Liver (tissue), 9 donors: ENCODE results near the gene MECR. TPM values are rescaled to one million over a fixed set of nuclear protein-coding genes. Genes with fewer than 3 reads are reported as not detected.

Source experiments
- DNase-seq: peaks from one replicate; pipeline ENCODE4 v3.0.0-alpha.2; 2017; ENCODE audit warnings: low spot score
- H3K27ac ChIP-seq, 2 donors: one replicate each; pipeline ENCODE4 v1.7.0; 2013; ENCODE audit warnings: inconsistent platforms in 2 of 2, low read length in 2 of 2, control low read depth in 1 of 2, low read depth in 1 of 2, mild to moderate bottlenecking in 1 of 2
- H3K27me3 ChIP-seq, 4 donors: one replicate each; pipeline versions ENCODE4 v1.6.1 to v1.7.0; 2013; ENCODE audit warnings: low read length in 3 of 4, inconsistent platforms in 1 of 4, mild to moderate bottlenecking in 1 of 4, moderate library complexity in 1 of 4; ENCODE audit not compliant: control insufficient read depth in 4 of 4, insufficient read depth in 4 of 4
- H3K36me3 ChIP-seq, 4 donors: one replicate each; pipeline versions ENCODE4 v1.6.1 to v1.7.0; 2013; ENCODE audit warnings: low read length in 3 of 4, mild to moderate bottlenecking in 3 of 4, low read depth in 1 of 4, moderate library complexity in 1 of 4; ENCODE audit not compliant: control insufficient read depth in 4 of 4, insufficient read depth in 3 of 4
- H3K4me1 ChIP-seq, 4 donors: one replicate each; pipeline versions ENCODE4 v1.6.1 to v1.7.0; 2013; ENCODE audit warnings: low read length in 3 of 4, mild to moderate bottlenecking in 3 of 4, moderate library complexity in 1 of 4; ENCODE audit not compliant: control insufficient read depth in 4 of 4, insufficient read depth in 4 of 4
- H3K4me3 ChIP-seq, 3 donors: one replicate each; pipeline versions ENCODE4 v1.6.1 to v1.7.0; 2013; ENCODE audit warnings: low read length in 3 of 3, control low read depth in 1 of 3, low read depth in 1 of 3, mild to moderate bottlenecking in 1 of 3
- H3K9ac ChIP-seq, 2 donors: one replicate each; pipeline ENCODE4 v1.7.0; 2013; ENCODE audit warnings: low read length in 2 of 2, mild to moderate bottlenecking in 2 of 2, moderate library complexity in 2 of 2, control low read depth in 1 of 2, low read depth in 1 of 2
- H3K9me3 ChIP-seq, 4 donors: one replicate each; pipeline versions ENCODE4 v1.6.1 to v1.7.0; 2013; ENCODE audit warnings: low read length in 3 of 4; ENCODE audit not compliant: control insufficient read depth in 4 of 4
- EGR1 ChIP-seq, 2 donors: IDR thresholded peaks; 2 replicates each; pipeline ENCODE4 v1.6.1; 2016 to 2018; ENCODE audit warnings: antibody characterized with exemption in 2 of 2, low read depth in 2 of 2
- FOXA1 ChIP-seq: IDR thresholded peaks from 2 replicates; pipeline ENCODE4 v1.6.1; 2016; ENCODE audit warnings: antibody characterized with exemption
- FOXA2 ChIP-seq: IDR thresholded peaks from 2 replicates; pipeline ENCODE4 v1.6.1; 2016; ENCODE audit warnings: antibody characterized with exemption
- GABPA ChIP-seq, 2 donors: IDR thresholded peaks in 1 of 2; conservative IDR thresholded peaks in 1 of 2; 2 replicates each; pipeline ENCODE4 v1.6.1; 2016; ENCODE audit warnings: antibody characterized with exemption in 2 of 2, mild to moderate bottlenecking in 1 of 2, moderate library complexity in 1 of 2
- HNF4A ChIP-seq, 2 donors: conservative IDR thresholded peaks; 2 replicates each; pipeline ENCODE4 v1.6.1; 2016; ENCODE audit warnings: antibody characterized with exemption in 2 of 2, mild to moderate bottlenecking in 2 of 2
- HNF4G ChIP-seq: IDR thresholded peaks from 2 replicates; pipeline ENCODE4 v1.6.1; 2016; ENCODE audit warnings: antibody characterized with exemption
- JUND ChIP-seq, 2 donors: IDR thresholded peaks; 2 replicates each; pipeline ENCODE4 v1.6.1; 2016; ENCODE audit warnings: antibody characterized with exemption in 2 of 2
- RAD21 ChIP-seq, 2 donors: IDR thresholded peaks; 2 replicates each; pipeline ENCODE4 v1.6.1; 2016; ENCODE audit warnings: antibody characterized with exemption in 2 of 2, mild to moderate bottlenecking in 2 of 2
- REST ChIP-seq: IDR thresholded peaks from 2 replicates; pipeline ENCODE4 v1.6.1; 2016; ENCODE audit warnings: antibody characterized with exemption, mild to moderate bottlenecking
- RXRA ChIP-seq, 2 donors: IDR thresholded peaks; 2 replicates each; pipeline ENCODE4 v1.6.1; 2017 to 2018; ENCODE audit warnings: antibody characterized with exemption in 2 of 2, mild to moderate bottlenecking in 1 of 2
- SP1 ChIP-seq: IDR thresholded peaks from 2 replicates; pipeline ENCODE4 v1.6.1; 2018; ENCODE audit warnings: antibody characterized with exemption, mild to moderate bottlenecking
- TAF1 ChIP-seq: conservative IDR thresholded peaks from 2 replicates; pipeline ENCODE4 v1.6.1; 2016; ENCODE audit warnings: antibody characterized with exemption, mild to moderate bottlenecking
- YY1 ChIP-seq: IDR thresholded peaks from 2 replicates; pipeline ENCODE4 v1.6.1; 2016; ENCODE audit warnings: antibody characterized with exemption, mild to moderate bottlenecking
- WGBS: extraction: QIAGEN DNeasy Blood & Tissue Kit; methylation state at CpG from one replicate; pipeline ENCODE4 v1.1.7; 2013; 5-methylcytosine and 5-hydroxymethylcytosine counted together
- polyA plus RNA-seq, 2 donors: library from polyadenylated mRNA; stranded (reverse) in 1 of 2; unstranded in 1 of 2; fragments of 200-250 nt in 1 of 2; fragments of >200 nt in 1 of 2; fragmentation: Nextera tagmentation in 1 of 2; extraction: Ambion mirVana in 1 of 2; gene quantifications; one replicate each; pipeline versions ENCODE4 v1.2.1 to v1.2.3, GENCODE V29; 2013 to 2015
- total RNA-seq, 2 donors: library from RNA; depleted of rRNA; stranded (reverse); fragments of >200 nt; gene quantifications; one replicate each; pipeline ENCODE4 v1.2.3, GENCODE V29; 2014
- TF ChIP-seq, protein P1 (sequence below): IDR thresholded peaks from 2 replicates; pipeline ENCODE4 v1.6.1; 2016; ENCODE audit warnings: antibody characterized with exemption
- TF ChIP-seq, protein P2 (sequence below): fragments of 150-350 bp; IDR thresholded peaks from 2 replicates; pipeline ENCODE4 v1.5.1; 2017; ENCODE audit warnings: improper control_type of control experiment, low read depth, low read length; ENCODE audit not compliant: missing input control
- TF ChIP-seq, protein P3 (sequence below): IDR thresholded peaks from 2 replicates; pipeline ENCODE4 v1.6.1; 2016; ENCODE audit warnings: antibody characterized with exemption
- donor health status: healthy.
- donor health status: healthy.
- donor health status: healthy.
- donor health status: healthy.
- donor health status: healthy.

The MECR gene
- total and polyA plus RNA-seq, 4 donors = 7.5 to 19.9 (median 13.2) TPM

DNA sequence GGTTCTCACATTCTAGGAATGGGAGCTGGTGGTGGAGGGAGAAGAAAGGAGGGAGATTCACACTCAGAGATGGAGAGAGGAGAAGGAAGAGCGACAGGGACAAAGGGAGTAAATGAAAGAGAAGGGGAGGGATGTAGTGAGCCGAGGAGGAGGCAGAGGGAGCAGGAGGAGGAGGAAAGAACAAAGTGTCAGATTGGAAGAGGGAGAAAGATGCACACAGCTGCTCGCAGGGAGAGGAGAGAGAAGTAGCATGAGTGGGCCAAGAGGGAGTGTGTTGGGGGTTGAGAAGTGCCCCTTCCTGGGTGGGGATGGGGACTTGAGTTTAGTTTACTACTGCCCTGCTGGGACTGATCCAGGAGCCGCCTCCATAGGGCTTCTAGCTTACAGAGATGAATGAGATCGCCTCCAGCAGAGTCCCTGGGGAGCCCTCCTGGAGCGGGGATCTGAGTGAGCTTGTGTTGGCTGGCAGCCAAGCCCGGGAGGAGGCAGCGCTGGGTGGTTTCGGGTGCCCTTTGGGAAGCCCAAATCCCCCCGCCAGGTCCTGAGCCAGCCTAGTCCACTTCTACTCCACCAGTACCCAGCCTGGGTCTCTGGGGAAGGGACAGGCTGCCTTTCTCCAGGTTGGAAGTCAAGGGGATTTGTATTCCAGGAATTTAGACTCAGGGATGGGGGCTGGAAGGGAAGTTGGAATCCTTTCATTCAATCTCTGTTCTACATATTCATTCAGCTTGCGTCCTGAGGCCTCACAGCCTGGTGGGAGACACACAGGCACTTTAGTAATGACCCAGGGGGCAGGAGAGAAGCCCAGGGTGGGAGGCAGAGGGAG lies 26.5 kb upstream of the MECR start:
- no peak overlapping the region for H3K27ac ChIP-seq
- H3K4me1 ChIP-seq = peaks cover 11 to 31% (median 18%) of the 10 kb centered on the region in 4 donors
- TF ChIP-seq JUND (IDR thresholded peaks at IDR 0.05) (no peak), SP1 (no peak), YY1 (no peak), REST (no peak), EGR1 (IDR thresholded peaks at IDR 0.05; ENCODE audit: low read depth in 2 of 2) (no peak), TAF1 (no peak), HNF4A (conservative IDR thresholded peaks at IDR 0.05) (no peak), FOXA2 (no peak), HNF4G (no peak)
- H3K9ac ChIP-seq = no peak overlapping the region
- peaks cover 0 to 4% (median 0%) of the 10 kb centered on the region in 4 donors for H3K36me3 ChIP-seq
- WGBS = 74% methylated on average over 11 of the region's 11 CpGs
- no peak overlapping the region for H3K4me3 ChIP-seq
- DNase-seq = no peak
- H3K9me3 ChIP-seq = no peaks in the 10 kb centered on the region
- no peaks in the 10 kb centered on the region for H3K27me3 ChIP-seq

DNA sequence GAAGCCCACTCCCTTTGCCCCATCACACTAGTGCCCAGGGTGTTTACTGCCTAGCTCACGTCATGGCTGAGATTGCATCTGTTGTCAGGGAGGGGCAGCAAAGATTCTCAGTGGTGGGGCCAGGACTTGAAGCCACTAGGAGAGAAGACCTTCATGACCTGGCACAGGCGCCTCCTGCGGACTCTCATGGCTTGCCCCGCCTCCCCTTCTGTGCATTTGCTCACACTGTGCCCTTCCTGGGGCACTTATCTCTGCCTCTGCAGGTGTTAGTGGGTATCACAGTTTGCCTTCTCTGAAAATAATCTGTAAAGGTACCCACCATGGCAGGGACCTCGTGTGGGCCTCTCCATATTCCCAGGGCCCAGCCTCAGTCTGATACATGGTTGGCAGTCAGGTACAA lies 25.7 kb upstream of the MECR start:
- Histone ChIP-seq H3K4me1 (peaks cover 11 to 31% (median 18%) of the 10 kb centered on the region in 4 donors), H3K27me3 (no peaks in the 10 kb centered on the region), H3K9ac (no peak overlapping the region), H3K4me3 (no peak overlapping the region), H3K9me3 (no peaks in the 10 kb centered on the region), H3K27ac (no peak overlapping the region), H3K36me3 (no peaks in the 10 kb centered on the region)
- no peak for TF ChIP-seq EGR1 (IDR thresholded peaks at IDR 0.05; ENCODE audit: low read depth in 2 of 2)
- no peak for DNase-seq
- WGBS = 85% methylated on average over 5 of the region's 5 CpGs

- Histone ChIP-seq H3K36me3 (no peaks in the 10 kb centered on the region), H3K27me3 (no peaks in the 10 kb centered on the region), H3K9me3 (no peaks in the 10 kb centered on the region), H3K4me3 (no peak overlapping the region), H3K9ac (no peak overlapping the region), H3K4me1 (peaks cover 11 to 31% (median 18%) of the 10 kb centered on the region in 4 donors), H3K27ac (no peak overlapping the region)
- WGBS = 94% methylated on average over 10 of the region's 10 CpGs
- DNase-seq = no peak
- TF ChIP-seq RXRA (IDR thresholded peaks at IDR 0.05) (no peak), REST (no peak), TAF1 (no peak), RAD21 (IDR thresholded peaks at IDR 0.05) (no peak), EGR1 (IDR thresholded peaks at IDR 0.05; ENCODE audit: low read depth in 2 of 2) (no peak), GABPA (IDR thresholded peaks at IDR 0.05 in 1 of 2, conservative IDR thresholded peaks at IDR 0.05 in 1 of 2) (no peak), YY1 (no peak), SP1 (no peak), HNF4G (no peak), FOXA2 (no peak), JUND (IDR thresholded peaks at IDR 0.05) (no peak), FOXA1 (no peak)
- TF ChIP-seq, protein P1, sequence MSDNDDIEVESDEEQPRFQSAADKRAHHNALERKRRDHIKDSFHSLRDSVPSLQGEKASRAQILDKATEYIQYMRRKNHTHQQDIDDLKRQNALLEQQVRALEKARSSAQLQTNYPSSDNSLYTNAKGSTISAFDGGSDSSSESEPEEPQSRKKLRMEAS = no peak
- TF ChIP-seq, protein P2, sequence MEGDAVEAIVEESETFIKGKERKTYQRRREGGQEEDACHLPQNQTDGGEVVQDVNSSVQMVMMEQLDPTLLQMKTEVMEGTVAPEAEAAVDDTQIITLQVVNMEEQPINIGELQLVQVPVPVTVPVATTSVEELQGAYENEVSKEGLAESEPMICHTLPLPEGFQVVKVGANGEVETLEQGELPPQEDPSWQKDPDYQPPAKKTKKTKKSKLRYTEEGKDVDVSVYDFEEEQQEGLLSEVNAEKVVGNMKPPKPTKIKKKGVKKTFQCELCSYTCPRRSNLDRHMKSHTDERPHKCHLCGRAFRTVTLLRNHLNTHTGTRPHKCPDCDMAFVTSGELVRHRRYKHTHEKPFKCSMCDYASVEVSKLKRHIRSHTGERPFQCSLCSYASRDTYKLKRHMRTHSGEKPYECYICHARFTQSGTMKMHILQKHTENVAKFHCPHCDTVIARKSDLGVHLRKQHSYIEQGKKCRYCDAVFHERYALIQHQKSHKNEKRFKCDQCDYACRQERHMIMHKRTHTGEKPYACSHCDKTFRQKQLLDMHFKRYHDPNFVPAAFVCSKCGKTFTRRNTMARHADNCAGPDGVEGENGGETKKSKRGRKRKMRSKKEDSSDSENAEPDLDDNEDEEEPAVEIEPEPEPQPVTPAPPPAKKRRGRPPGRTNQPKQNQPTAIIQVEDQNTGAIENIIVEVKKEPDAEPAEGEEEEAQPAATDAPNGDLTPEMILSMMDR = no peak
- TF ChIP-seq, protein P3, sequence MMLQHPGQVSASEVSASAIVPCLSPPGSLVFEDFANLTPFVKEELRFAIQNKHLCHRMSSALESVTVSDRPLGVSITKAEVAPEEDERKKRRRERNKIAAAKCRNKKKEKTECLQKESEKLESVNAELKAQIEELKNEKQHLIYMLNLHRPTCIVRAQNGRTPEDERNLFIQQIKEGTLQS = no peak
Measured at GRCh38 chr1:29255134-29255666, 24.5 kb upstream of the MECR start.
